Ovary (tissue), 9 donors: ENCODE measurements around the gene GLI3. TPM values are rescaled to one million over a fixed set of nuclear protein-coding genes. Genes with fewer than 3 reads are reported as not detected.
A peak's percentile ranks its signal among the peaks of the same experiment; 100 is the strongest.

Experiments
- DNase-seq, 5 donors: peaks; one replicate each; pipeline ENCODE4 v3.0.0-alpha.2; 2019 to 2020
- H3K27ac ChIP-seq, 2 donors: fragments of 200-600 bp; one replicate each; pipeline versions ENCODE4 v1.5.1 to v1.8.0; 2019 to 2022
- H3K27me3 ChIP-seq: fragments of 200-600 bp; one replicate; pipeline ENCODE4 v1.8.0; 2022
- H3K36me3 ChIP-seq: fragments of 200-600 bp; sonication (generic); one replicate; pipeline ENCODE4 v1.5.1; 2019
- H3K4me1 ChIP-seq: one replicate; pipeline ENCODE4 v1.8.1; 2013; ENCODE audit warnings: mild to moderate bottlenecking, moderate library complexity; ENCODE audit not compliant: insufficient read depth
- H3K4me3 ChIP-seq: fragments of 200-600 bp; sonication (generic); one replicate; pipeline ENCODE4 v1.5.1; 2017
- H3K9me3 ChIP-seq, 2 donors: fragments of 200-600 bp in 1 of 2; sonication (generic) in 1 of 2; one replicate each; pipeline versions ENCODE4 v1.5.1 to v1.8.1; 2013 to 2019; ENCODE audit warnings: mild to moderate bottlenecking in 1 of 2, moderate library complexity in 1 of 2
- CTCF ChIP-seq, 3 donors: fragments of 450-650 bp in 2 of 3; fragments of 200-600 bp in 1 of 3; IDR thresholded peaks; one replicate each; pipeline versions ENCODE4 v1.5.1 to v1.8.0; 2016 to 2022; ENCODE audit warnings: antibody characterized with exemption in 3 of 3, mild to moderate bottlenecking in 1 of 3
- EP300 ChIP-seq: sonication (generic); formaldehyde crosslinking; IDR thresholded peaks from one replicate; pipeline ENCODE4 v1.6.1; 2017; ENCODE audit warnings: antibody characterized with exemption
- POLR2A ChIP-seq: fragments of 450-650 bp; IDR thresholded peaks from one replicate; pipeline ENCODE4 v1.6.1; 2017; ENCODE audit warnings: antibody characterized with exemption, mild to moderate bottlenecking, moderate library complexity
- WGBS, 3 donors: extraction: QIAGEN DNeasy Blood & Tissue Kit in 1 of 3; methylation state at CpG; one replicate each; pipeline versions ENCODE4 v1.1.5 to v1.1.7; 2013 to 2017; 5-methylcytosine and 5-hydroxymethylcytosine counted together
- intact Hi-C, 4 donors: fragments of 100-400 bp; cut with DNase I; formaldehyde crosslinking; loops; one replicate each; pipeline versions ENCODE4 v1.11.0 to v1.15.1; 2022 to 2023
- polyA plus RNA-seq, 2 donors: library from polyadenylated mRNA; stranded (reverse); fragments of 200-250 nt in 1 of 2; fragments of 350-450 nt in 1 of 2; fragmentation: Illumina TruSeq in 1 of 2; extraction: RNeasy Lipid Tissue Mini Kit (QIAGEN cat#74804) in 1 of 2; gene quantifications; one replicate each; pipeline ENCODE4 v1.2.3, GENCODE V29; 2013 to 2014
- total RNA-seq, 7 donors: library from RNA; depleted of rRNA in 2 of 7; stranded (reverse); fragments of >200 nt in 2 of 7; fragmentation: NEBNext Ultra II Directional in 3 of 7; extraction: Animal tissue kit (Norgen Biotek cat#: 25700) in 3 of 7; gene quantifications; one replicate each; pipeline versions ENCODE4 v1.1.0 to v1.2.4, GENCODE V29; 2016 to 2023
- donor health status: DM: no; HTN: no; CAD: no; lungs with moderate emphysema.
- donor health status: DM: no; HTN: no; CAD: no.
- donor health status: Bipolar disorder and iron deficiency.
- donor health status: DM: yes; HTN: yes; CAD: no.
- donor health status: DM: no; HTN: no; CAD: no.
- donor health status: DM: yes; HTN: yes; CAD: no.

The GLI3 gene
- total and polyA plus RNA-seq, 9 donors = 9.5 to 67.1 (median 50.5) TPM

- Histone ChIP-seq H3K27me3 (no peaks in the 10 kb centered on the region), H3K27ac (no peak overlapping the region), H3K9me3 (no peaks in the 10 kb centered on the region), H3K4me1 (peaks cover 12% of the 10 kb centered on the region), H3K4me3 (no peak overlapping the region), H3K36me3 (no peaks in the 10 kb centered on the region)
- 73 to 92% (median 74%) methylated on average over 9 of the region's 9 CpGs for WGBS, 3 donors
- TF ChIP-seq EP300 (no peak), CTCF (IDR thresholded peaks at IDR 0.05) (no peak), POLR2A (no peak)
- DNase-seq = no peak
- intact Hi-C loops = no loop called here
These were observed 82.8 kb downstream of the GLI3 start for GRCh38 chr7:42154173-42154572.

GRCh38 chr7:42152329-42153205 is 84.4 kb downstream of the GLI3 start:
- Histone ChIP-seq H3K4me1 (peaks cover 15% of the 10 kb centered on the region), H3K36me3 (no peaks in the 10 kb centered on the region), H3K27me3 (no peaks in the 10 kb centered on the region), H3K9me3 (no peaks in the 10 kb centered on the region), H3K27ac (peak overlapping the region in 1 of 2 donors; percentile 10), H3K4me3 (no peak overlapping the region)
- 58 to 63% (median 59%) methylated on average over 11 of the region's 11 CpGs for WGBS, 3 donors
- intact Hi-C loops = no loop called here
- no peak for TF ChIP-seq CTCF (IDR thresholded peaks at IDR 0.05)
- TF ChIP-seq EP300 = no peak
- no peak for TF ChIP-seq POLR2A
- DNase-seq = no peak

GRCh38 chr7:42151309-42151708 is 85.7 kb downstream of the GLI3 start:
- DNase-seq = peak in 3 of 5 donors; percentile 31 to 52 (median 44)
- no peaks in the 10 kb centered on the region for H3K27me3 ChIP-seq
- intact Hi-C loops = no loop called here
- H3K27ac ChIP-seq = no peak overlapping the region
- H3K4me1 ChIP-seq = peaks cover 12% of the 10 kb centered on the region
- no peak for TF ChIP-seq EP300
- TF ChIP-seq POLR2A = no peak
- TF ChIP-seq CTCF (IDR thresholded peaks at IDR 0.05) = no peak
- H3K36me3 ChIP-seq = no peaks in the 10 kb centered on the region
- H3K9me3 ChIP-seq = no peaks in the 10 kb centered on the region
- no peak overlapping the region for H3K4me3 ChIP-seq
- WGBS, 3 donors = 2 to 12% (median 8%) methylated on average over 7 of the region's 7 CpGs

- intact Hi-C loops = no loop called here
- no peak for TF ChIP-seq POLR2A
- no peak for TF ChIP-seq EP300
- TF ChIP-seq CTCF (IDR thresholded peaks at IDR 0.05) = no peak
- DNase-seq = no peak
- no peak overlapping the region for H3K4me3 ChIP-seq
- no peaks in the 10 kb centered on the region for H3K36me3 ChIP-seq
- no peak overlapping the region for H3K27ac ChIP-seq
- no peaks in the 10 kb centered on the region for H3K27me3 ChIP-seq
- peaks cover 7% of the 10 kb centered on the region for H3K4me1 ChIP-seq
- no peaks in the 10 kb centered on the region for H3K9me3 ChIP-seq
These were observed 91.5 kb downstream of the GLI3 start for GRCh38 chr7:42145539-42145938.
